ENCODE data around the gene PXK.

PXK gene

DNA sequence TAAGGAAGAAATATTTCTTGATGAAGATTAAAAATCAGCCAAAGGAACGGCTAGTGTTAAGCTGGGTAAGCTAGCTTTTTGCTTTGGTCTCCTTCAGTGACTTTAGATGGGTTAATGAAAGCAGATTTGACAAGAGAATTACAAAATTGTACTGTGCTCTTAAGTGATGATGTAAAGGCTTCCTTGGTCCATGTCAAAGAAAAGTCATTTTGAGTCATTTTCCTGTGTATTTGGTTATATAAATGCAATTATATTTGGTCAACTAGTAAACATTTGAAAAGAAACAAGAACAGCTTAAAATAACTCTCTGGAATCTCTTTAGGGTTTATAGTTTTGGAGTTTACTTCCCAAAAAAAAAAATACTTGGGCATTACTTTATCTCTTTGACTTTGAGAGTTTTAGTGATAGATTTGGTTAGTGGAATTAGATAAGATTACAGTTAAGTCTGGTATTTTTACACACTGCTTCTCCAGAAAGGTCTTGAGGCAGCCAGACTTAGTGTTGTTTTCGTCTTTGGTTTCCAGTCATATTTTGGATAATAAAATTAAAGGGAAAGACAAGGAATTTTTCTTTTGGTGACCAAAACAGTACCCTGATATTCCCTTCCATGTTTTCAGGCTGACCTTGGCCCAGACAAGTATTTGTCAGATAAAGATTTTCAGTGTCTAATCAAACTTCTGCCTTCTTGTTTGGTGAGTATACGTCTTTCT, 58.6 kb downstream of the PXK start:
- H3K36me3 Mint-ChIP-seq (ENCODE audit: low read depth), result peaks cover under 1% of the 10 kb centered on the region
- peaks cover 54% of the 10 kb centered on the region for H3K4me1 Mint-ChIP-seq
- TF ChIP-seq CTCF (IDR thresholded peaks at IDR 0.05; ENCODE audit: unreplicated experiment in 3 of 3), result no peak
- no peaks in the 10 kb centered on the region for H3K9me3 Mint-ChIP-seq
- H3K27me3 Mint-ChIP-seq (ENCODE audit: low read depth), result no peaks in the 10 kb centered on the region
- no peak overlapping the region for H3K4me3 Mint-ChIP-seq
- H3K27ac Mint-ChIP-seq, result peak overlapping the region in 2 of 3 experiments; percentile 81 to 84

DNA sequence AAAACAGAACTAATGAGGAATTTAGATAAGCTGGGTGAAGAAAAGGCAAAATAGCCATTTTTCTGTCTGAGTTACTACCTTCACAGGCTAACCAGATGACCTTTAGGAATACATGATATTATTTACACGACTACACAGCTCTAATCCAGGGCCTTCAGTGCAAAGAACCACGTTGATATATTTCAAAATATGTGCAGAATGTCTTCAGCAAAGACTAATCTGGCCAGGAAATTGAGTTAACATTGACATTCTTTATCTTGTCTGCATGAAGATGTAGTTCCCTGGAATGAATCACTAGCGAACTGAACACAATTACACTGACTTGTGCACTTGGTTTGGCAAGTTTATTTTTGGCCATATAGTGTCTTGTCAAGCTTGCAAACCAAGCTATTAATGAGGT, 59.5 kb downstream of the PXK start:
- H3K27ac Mint-ChIP-seq, result peak overlapping the region in 2 of 3 experiments; percentile 81 to 84
- H3K36me3 Mint-ChIP-seq (ENCODE audit: low read depth), result peaks cover 5% of the 10 kb centered on the region

GRCh38 chr3:58394339-58394738, 61.6 kb downstream of the PXK start:
- Mint-ChIP-seq H3K36me3 (ENCODE audit: low read depth) (peaks cover 23% of the 10 kb centered on the region), H3K4me1 (peaks cover 26% of the 10 kb centered on the region), H3K27ac (peak overlapping the region; percentile 24 to 80 (median 57)), H3K9me3 (no peaks in the 10 kb centered on the region), H3K4me3 (no peak overlapping the region), H3K27me3 (ENCODE audit: low read depth) (no peaks in the 10 kb centered on the region)
- no peak for TF ChIP-seq CTCF (IDR thresholded peaks at IDR 0.05; ENCODE audit: unreplicated experiment in 3 of 3)

More for the DNA sequence above, 59.5 kb downstream of the PXK start:
- Mint-ChIP-seq H3K9me3 (no peaks in the 10 kb centered on the region), H3K27me3 (ENCODE audit: low read depth) (no peaks in the 10 kb centered on the region), H3K4me1 (peaks cover 46% of the 10 kb centered on the region), H3K4me3 (no peak overlapping the region)
- no peak for TF ChIP-seq CTCF (IDR thresholded peaks at IDR 0.05; ENCODE audit: unreplicated experiment in 3 of 3)

DNA sequence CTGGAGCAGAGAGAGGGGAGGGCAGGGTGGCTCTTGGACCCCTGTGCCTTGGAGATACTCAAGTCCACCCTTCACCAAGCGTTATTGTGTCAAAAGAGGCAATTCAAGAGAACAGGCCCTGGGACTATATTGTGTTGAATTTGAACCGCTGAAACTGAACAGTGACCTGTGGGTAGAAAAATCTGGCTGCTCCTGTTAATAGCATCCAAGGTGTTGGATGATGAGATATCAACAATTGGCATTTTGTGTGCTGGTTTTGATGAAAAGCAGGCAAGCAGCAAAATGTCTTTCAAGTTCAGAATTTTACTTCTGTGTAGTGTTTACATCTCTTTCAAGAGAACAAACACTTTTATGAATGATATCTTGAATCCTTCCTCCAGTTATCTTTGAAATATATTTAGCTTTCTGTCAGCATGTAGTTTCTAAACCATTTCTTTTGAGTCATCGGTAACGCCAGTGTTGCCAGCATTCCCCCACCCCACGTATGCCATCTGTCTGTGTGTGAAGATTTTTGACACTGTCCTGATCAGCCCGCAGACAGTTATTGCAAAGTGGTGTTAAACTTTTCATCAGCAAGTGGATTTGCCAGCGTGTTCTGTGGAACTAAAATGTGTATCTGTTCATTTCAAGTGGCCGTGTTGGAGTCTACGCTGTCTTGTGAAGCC, 66.1 kb downstream of the PXK start:
- Mint-ChIP-seq H3K27ac (no peak overlapping the region), H3K4me1 (peaks cover 4% of the 10 kb centered on the region), H3K36me3 (ENCODE audit: low read depth) (peaks cover 30% of the 10 kb centered on the region), H3K4me3 (no peak overlapping the region), H3K27me3 (ENCODE audit: low read depth) (no peaks in the 10 kb centered on the region), H3K9me3 (no peaks in the 10 kb centered on the region)
- TF ChIP-seq CTCF (IDR thresholded peaks at IDR 0.05; ENCODE audit: unreplicated experiment in 3 of 3), result no peak

- Mint-ChIP-seq H3K27ac (no peak overlapping the region), H3K36me3 (ENCODE audit: low read depth) (peaks cover 35% of the 10 kb centered on the region), H3K9me3 (no peaks in the 10 kb centered on the region), H3K27me3 (ENCODE audit: low read depth) (no peaks in the 10 kb centered on the region), H3K4me3 (no peak overlapping the region), H3K4me1 (no peaks in the 10 kb centered on the region)
- TF ChIP-seq CTCF (IDR thresholded peaks at IDR 0.05; ENCODE audit: unreplicated experiment in 3 of 3), result no peak
Observed at GRCh38 chr3:58403513-58404109, 70.9 kb downstream of the PXK start.
